ENCODE results near the gene DMRT1.

Gene DMRT1

DNA sequence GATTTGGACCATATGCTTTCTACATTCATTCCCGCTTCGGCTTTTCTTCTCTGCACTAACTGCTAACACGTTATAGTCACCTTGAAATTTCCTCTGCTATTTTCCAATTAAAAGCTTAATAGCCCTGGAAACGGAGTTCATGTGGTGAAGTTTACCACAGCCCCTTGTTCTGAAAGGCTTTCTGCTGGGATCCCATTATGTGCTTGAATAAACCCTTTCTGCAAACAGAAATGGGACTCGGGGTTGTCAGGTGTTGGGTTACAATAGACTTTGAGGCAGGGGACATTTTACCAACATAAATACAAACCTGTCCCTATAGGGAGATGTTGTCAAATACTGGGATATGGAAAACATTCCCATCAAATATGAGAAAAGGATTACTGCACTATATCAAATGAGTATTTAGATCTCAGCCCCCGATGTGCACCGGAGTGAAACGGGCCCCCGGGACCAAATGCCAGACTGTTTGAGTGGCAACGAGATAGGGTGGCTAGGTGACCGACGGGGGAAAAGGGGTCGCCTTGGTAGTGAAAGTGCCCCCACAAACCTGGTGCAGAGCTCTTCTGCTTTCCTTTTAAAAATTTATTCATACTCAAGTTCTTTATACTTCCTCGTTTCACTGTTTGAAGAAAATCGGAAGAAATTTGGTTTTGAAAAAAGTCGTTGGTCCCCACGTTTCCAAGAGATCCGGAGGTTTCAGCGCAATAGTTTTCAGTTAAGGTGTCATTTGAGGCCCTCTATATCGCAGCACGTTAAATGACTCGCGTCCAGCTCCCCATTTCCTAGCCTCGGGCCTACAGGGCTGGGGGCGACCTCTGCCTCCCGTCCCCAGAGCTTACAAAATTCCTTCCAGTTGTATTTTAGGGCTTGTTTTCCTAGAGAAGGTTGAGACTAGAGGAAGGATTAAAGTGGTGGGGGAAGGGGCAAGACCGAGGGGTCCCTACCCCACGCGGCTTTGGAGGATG is 132.8 kb downstream of the DMRT1 start:
- H2BK120ac ChIP-seq (ENCODE audit: low read depth, low read length): peak overlapping the region; percentile 92
- H3K9me3 ChIP-seq (replicated peaks in 1 of 2; ENCODE audit: control insufficient read depth in 2 of 2, insufficient read depth in 1 of 2, low read depth in 1 of 2, low read length in 2 of 2): peaks cover 0 to 18% of the 10 kb centered on the region in 2 donors
- H4K91ac ChIP-seq (ENCODE audit: low read depth, low read length, poor library complexity): no peak overlapping the region
- peak overlapping the region; percentile 48 for H3K4me2 ChIP-seq (ENCODE audit: insufficient read depth, low read length, poor library complexity, severe bottlenecking)
- peak overlapping the region; percentile 77 for H2BK5ac ChIP-seq (ENCODE audit: low read length)
- peaks cover 0 to 43% of the 10 kb centered on the region in 2 donors for H3K4me1 ChIP-seq (ENCODE audit: control insufficient read depth in 2 of 2, insufficient read depth in 1 of 2, low read depth in 1 of 2, low read length in 2 of 2)
- peak overlapping the region; percentile 95 for H3K18ac ChIP-seq (ENCODE audit: low read length)
- peak overlapping the region; percentile 75 for H3K27ac ChIP-seq (replicated peaks; ENCODE audit: low read length)
- H3K4me3 ChIP-seq (ENCODE audit: low read length in 2 of 2): no peak overlapping the region
- H3K27me3 ChIP-seq (ENCODE audit: control insufficient read depth in 3 of 3, insufficient read depth in 3 of 3, low read depth in 1 of 3, low read length in 3 of 3): peaks cover 26 to 99% (median 84%) of the 10 kb centered on the region in 3 experiments
- no peak overlapping the region for H3K23ac ChIP-seq (ENCODE audit: low read depth, low read length, poor library complexity)
- no peak overlapping the region for H3K14ac ChIP-seq (ENCODE audit: low read length)
- H3K36me3 ChIP-seq (replicated peaks in 1 of 2; ENCODE audit: control insufficient read depth in 2 of 2, insufficient read depth in 2 of 2, low read length in 2 of 2): no peaks in the 10 kb centered on the region
- H3K79me1 ChIP-seq (ENCODE audit: low read depth, low read length): peaks cover 1% of the 10 kb centered on the region
- no peak overlapping the region for H2AK5ac ChIP-seq (ENCODE audit: low read depth, low read length)
- no peak overlapping the region for H3K9ac ChIP-seq (ENCODE audit: low read depth, low read length, poor library complexity)
- no peak overlapping the region for H3K4ac ChIP-seq (ENCODE audit: low read length)
- peak; percentile 90 for DNase-seq (ENCODE audit: low spot score)
- H2BK12ac ChIP-seq (ENCODE audit: low read length): peak overlapping the region; percentile 82
- no CpG with 5 or more reads among the region's 29 CpGs for WGBS, 2 donors (ENCODE audit: extremely low coverage in 2 of 2, insufficient read length in 2 of 2, insufficient replicate concordance in 1 of 2)
- no peak overlapping the region for H2AFZ ChIP-seq (ENCODE audit: low read length)
- H4K8ac ChIP-seq (ENCODE audit: low read depth, low read length): no peak overlapping the region
- peak overlapping the region; percentile 51 for H2BK15ac ChIP-seq (ENCODE audit: low read length)

GRCh38 chr9:974996-975739 is 133.7 kb downstream of the DMRT1 start:
- H3K9me3 ChIP-seq (replicated peaks in 1 of 2; ENCODE audit: control insufficient read depth in 2 of 2, insufficient read depth in 1 of 2, low read depth in 1 of 2, low read length in 2 of 2): peaks cover 0 to 18% of the 10 kb centered on the region in 2 donors
- no peaks in the 10 kb centered on the region for H3K36me3 ChIP-seq (replicated peaks in 1 of 2; ENCODE audit: control insufficient read depth in 2 of 2, insufficient read depth in 2 of 2, low read length in 2 of 2)
- DNase-seq (ENCODE audit: low spot score): no peak
- no peak overlapping the region for H2AFZ ChIP-seq (ENCODE audit: low read length)
- peak overlapping the region; percentile 82 for H2BK12ac ChIP-seq (ENCODE audit: low read length)
- no peak overlapping the region for H3K4ac ChIP-seq (ENCODE audit: low read length)
- H3K9ac ChIP-seq (ENCODE audit: low read depth, low read length, poor library complexity): no peak overlapping the region
- peak overlapping the region; percentile 36 for H3K4me2 ChIP-seq (ENCODE audit: insufficient read depth, low read length, poor library complexity, severe bottlenecking)
- H3K4me1 ChIP-seq (ENCODE audit: control insufficient read depth in 2 of 2, insufficient read depth in 1 of 2, low read depth in 1 of 2, low read length in 2 of 2): peaks cover 0 to 39% of the 10 kb centered on the region in 2 donors
- H3K18ac ChIP-seq (ENCODE audit: low read length): peak overlapping the region; percentile 95
- H3K27me3 ChIP-seq (ENCODE audit: control insufficient read depth in 3 of 3, insufficient read depth in 3 of 3, low read depth in 1 of 3, low read length in 3 of 3): peaks cover 17 to 99% (median 83%) of the 10 kb centered on the region in 3 experiments
- peak overlapping the region; percentile 92 for H2BK120ac ChIP-seq (ENCODE audit: low read depth, low read length)
- H2BK5ac ChIP-seq (ENCODE audit: low read length): peak overlapping the region; percentile 77
- H4K8ac ChIP-seq (ENCODE audit: low read depth, low read length): no peak overlapping the region
- no peaks in the 10 kb centered on the region for H3K79me1 ChIP-seq (ENCODE audit: low read depth, low read length)
- H3K27ac ChIP-seq (replicated peaks; ENCODE audit: low read length): no peak overlapping the region
- WGBS, 2 donors (ENCODE audit: extremely low coverage in 2 of 2, insufficient read length in 2 of 2, insufficient replicate concordance in 1 of 2): no CpG with 5 or more reads among the region's 24 CpGs
- peak overlapping the region; percentile 51 for H2BK15ac ChIP-seq (ENCODE audit: low read length)
- peak overlapping the region; percentile 44 for H2AK5ac ChIP-seq (ENCODE audit: low read depth, low read length)
- H3K4me3 ChIP-seq (ENCODE audit: low read length in 2 of 2): no peak overlapping the region
- H3K14ac ChIP-seq (ENCODE audit: low read length): no peak overlapping the region
- H4K91ac ChIP-seq (ENCODE audit: low read depth, low read length, poor library complexity): no peak overlapping the region
- no peak overlapping the region for H3K23ac ChIP-seq (ENCODE audit: low read depth, low read length, poor library complexity)

- H2BK12ac ChIP-seq (ENCODE audit: low read length): no peak overlapping the region
- no peak overlapping the region for H4K91ac ChIP-seq (ENCODE audit: low read depth, low read length, poor library complexity)
- DNase-seq (ENCODE audit: low spot score): no peak
- peak overlapping the region; percentile 53 for H2AFZ ChIP-seq (ENCODE audit: low read length)
- H2BK15ac ChIP-seq (ENCODE audit: low read length): no peak overlapping the region
- no peaks in the 10 kb centered on the region for H3K79me1 ChIP-seq (ENCODE audit: low read depth, low read length)
- H3K4me2 ChIP-seq (ENCODE audit: insufficient read depth, low read length, poor library complexity, severe bottlenecking): peak overlapping the region; percentile 98
- H2BK5ac ChIP-seq (ENCODE audit: low read length): no peak overlapping the region
- H3K9me3 ChIP-seq (replicated peaks in 1 of 2; ENCODE audit: control insufficient read depth in 2 of 2, insufficient read depth in 1 of 2, low read depth in 1 of 2, low read length in 2 of 2): peaks cover 0 to 18% of the 10 kb centered on the region in 2 donors
- peak overlapping the region; percentile 95 for H3K18ac ChIP-seq (ENCODE audit: low read length)
- H3K27ac ChIP-seq (replicated peaks; ENCODE audit: low read length): no peak overlapping the region
- H3K27me3 ChIP-seq (ENCODE audit: control insufficient read depth in 3 of 3, insufficient read depth in 3 of 3, low read depth in 1 of 3, low read length in 3 of 3): peaks cover 14 to 98% (median 80%) of the 10 kb centered on the region in 3 experiments
- H2AK5ac ChIP-seq (ENCODE audit: low read depth, low read length): no peak overlapping the region
- no peak overlapping the region for H3K4ac ChIP-seq (ENCODE audit: low read length)
- H2BK120ac ChIP-seq (ENCODE audit: low read depth, low read length): peak overlapping the region; percentile 93
- H4K8ac ChIP-seq (ENCODE audit: low read depth, low read length): no peak overlapping the region
- WGBS, 2 donors (ENCODE audit: extremely low coverage in 2 of 2, insufficient read length in 2 of 2, insufficient replicate concordance in 1 of 2): no CpG with 5 or more reads among the region's 23 CpGs
- H3K4me3 ChIP-seq (ENCODE audit: low read length in 2 of 2): peak overlapping the region in 1 of 2 donors; percentile 75
- no peak overlapping the region for H3K23ac ChIP-seq (ENCODE audit: low read depth, low read length, poor library complexity)
- H3K14ac ChIP-seq (ENCODE audit: low read length): no peak overlapping the region
- H3K9ac ChIP-seq (ENCODE audit: low read depth, low read length, poor library complexity): no peak overlapping the region
- H3K36me3 ChIP-seq (replicated peaks in 1 of 2; ENCODE audit: control insufficient read depth in 2 of 2, insufficient read depth in 2 of 2, low read length in 2 of 2): no peaks in the 10 kb centered on the region
- H3K4me1 ChIP-seq (ENCODE audit: control insufficient read depth in 2 of 2, insufficient read depth in 1 of 2, low read depth in 1 of 2, low read length in 2 of 2): peaks cover 0 to 34% of the 10 kb centered on the region in 2 donors
These were observed 134.3 kb downstream of the DMRT1 start for GRCh38 chr9:975740-976257.

Measured in neuronal stem cell (in vitro differentiated cells).